SJSA1 (cell line): ENCODE measurements around the gene RRP9. TPM values are rescaled to one million over a fixed set of nuclear protein-coding genes. Genes with fewer than 3 reads are reported as not detected.
"Not testable (repeated sequence)": the region's sequence is repeated elsewhere in the genome, so short reads cannot be mapped to it uniquely, and the experiment has no call there.

Experiments
- DNase-seq, 2 experiments: peaks; one replicate each; pipeline ENCODE4 v3.0.0-alpha.2; 2015 to 2020; ENCODE audit warnings: low spot score in 2 of 2, low read depth in 1 of 2
- H3K27ac ChIP-seq: fragments of 250-450 bp; sonication (Bioruptor Pico); 2 replicates; pipeline ENCODE4 v1.5.1; 2020; ENCODE audit warnings: mild to moderate bottlenecking, moderate library complexity
- H3K27me3 ChIP-seq: fragments of 250-450 bp; sonication (Bioruptor Pico); replicated peaks from 2 replicates; pipeline ENCODE4 v1.5.1; 2020; ENCODE audit warnings: mild to moderate bottlenecking, moderate library complexity
- H3K36me3 ChIP-seq: fragments of 250-450 bp; sonication (Bioruptor Pico); 2 replicates; pipeline ENCODE4 v1.5.1; 2020; ENCODE audit warnings: mild to moderate bottlenecking
- H3K4me1 ChIP-seq: fragments of 250-450 bp; sonication (Bioruptor Pico); replicated peaks from 2 replicates; pipeline ENCODE4 v1.6.1; 2021; ENCODE audit warnings: mild to moderate bottlenecking
- H3K4me3 ChIP-seq: fragments of 250-450 bp; sonication (Bioruptor Pico); 2 replicates; pipeline ENCODE4 v1.5.1; 2020; ENCODE audit warnings: mild to moderate bottlenecking
- H3K9me3 ChIP-seq: fragments of 250-450 bp; sonication (Bioruptor Pico); replicated peaks from 2 replicates; pipeline ENCODE4 v1.5.1; 2020; ENCODE audit warnings: mild to moderate bottlenecking
- total RNA-seq: library from RNA; depleted of rRNA; stranded (reverse); fragments of >200 nt; shearing (Covaris generic); gene quantifications from 2 replicates; pipeline ENCODE4 v1.2.3, GENCODE V29; 2014

The RRP9 gene
- total RNA-seq, 1 experiment from 2014 or later, result 45.5 TPM

DNA sequence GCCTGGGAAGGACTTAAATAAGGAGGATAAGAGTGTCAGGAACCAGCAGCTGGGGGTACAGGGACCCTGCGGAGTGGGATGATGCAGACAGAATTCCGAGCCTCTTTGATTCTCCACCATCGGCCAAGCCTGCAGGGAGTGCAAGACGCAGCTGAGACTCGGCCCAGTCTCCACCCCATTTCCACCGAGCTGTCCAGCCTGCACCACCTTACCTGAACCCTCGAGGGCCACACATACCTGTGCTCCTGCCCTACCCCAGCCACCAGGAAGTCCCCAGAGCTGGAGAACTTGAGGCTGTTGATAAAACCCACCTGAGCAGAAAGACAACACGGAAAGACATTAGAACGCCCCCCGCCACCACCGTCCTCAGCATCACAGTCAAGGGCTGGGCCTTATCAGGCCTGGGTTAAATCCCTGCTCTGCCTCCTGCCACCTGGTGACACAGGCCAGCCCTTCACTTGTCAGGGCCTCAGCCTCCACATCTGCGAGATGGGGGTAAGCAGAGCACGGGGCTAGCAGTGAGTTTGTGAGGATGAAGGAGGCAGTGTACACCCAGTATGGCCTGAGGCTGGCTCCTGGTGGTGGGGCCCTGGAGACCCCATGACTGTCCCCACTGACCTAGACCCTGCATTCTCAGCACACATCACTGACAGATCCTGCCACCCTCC is 8.1 kb downstream of the RRP9 start:
- no peak for DNase-seq
- H3K36me3 ChIP-seq, result peaks cover 48% of the 10 kb centered on the region
- H3K4me3 ChIP-seq, result no peak overlapping the region
- no peaks in the 10 kb centered on the region for H3K4me1 ChIP-seq
- H3K9me3 ChIP-seq, result no peaks in the 10 kb centered on the region
- no peak overlapping the region for H3K27ac ChIP-seq
- H3K27me3 ChIP-seq, result no peaks in the 10 kb centered on the region

DNA sequence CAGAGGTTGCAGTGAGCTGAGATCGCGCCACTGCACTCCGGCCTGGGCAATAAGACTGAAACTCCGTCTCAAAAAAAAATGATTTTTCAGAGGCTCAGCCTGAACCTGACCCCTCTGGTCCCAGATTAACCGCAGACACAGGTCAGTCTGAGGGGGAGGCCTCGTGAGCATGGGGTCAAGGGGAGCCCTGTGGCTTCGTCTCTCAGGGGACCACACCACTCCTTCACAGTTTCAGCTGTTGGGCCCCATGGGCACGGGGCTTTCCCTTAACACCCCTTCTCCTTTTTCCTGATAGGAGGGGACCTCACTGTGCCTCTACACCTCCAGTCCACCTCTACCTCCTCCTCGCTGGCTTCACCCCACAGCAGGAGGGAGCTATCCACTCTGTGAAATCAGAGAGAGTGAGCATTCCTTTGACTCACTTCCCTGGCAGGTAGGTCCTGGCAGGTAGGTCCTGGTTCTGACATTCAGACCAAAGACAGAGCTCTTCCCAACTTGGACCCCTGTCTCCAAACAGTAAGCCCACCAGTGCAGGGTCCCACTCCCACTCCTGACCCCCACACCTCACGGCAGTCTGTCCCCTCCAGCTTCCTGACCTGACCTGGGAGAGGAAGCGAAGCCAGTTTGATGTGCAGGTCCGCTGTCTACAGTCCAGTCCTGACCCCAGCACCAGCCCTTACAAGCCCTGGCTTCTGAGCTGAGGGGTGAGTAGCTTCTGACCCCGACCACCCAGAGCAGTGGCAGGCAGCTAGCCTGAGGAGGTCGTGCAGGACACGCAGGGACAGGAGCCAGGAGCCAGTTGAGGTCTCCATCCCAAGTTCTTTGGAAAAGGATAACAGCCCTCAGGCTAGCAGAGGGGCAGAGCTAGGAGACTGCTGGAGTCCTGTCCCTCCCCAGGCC is 9.0 kb downstream of the RRP9 start:
- Histone ChIP-seq H3K36me3 (peaks cover 45% of the 10 kb centered on the region), H3K4me3 (no peak overlapping the region), H3K9me3 (no peaks in the 10 kb centered on the region), H3K27ac (no peak overlapping the region), H3K27me3 (no peaks in the 10 kb centered on the region), H3K4me1 (no peaks in the 10 kb centered on the region)
- DNase-seq, result no peak

DNA sequence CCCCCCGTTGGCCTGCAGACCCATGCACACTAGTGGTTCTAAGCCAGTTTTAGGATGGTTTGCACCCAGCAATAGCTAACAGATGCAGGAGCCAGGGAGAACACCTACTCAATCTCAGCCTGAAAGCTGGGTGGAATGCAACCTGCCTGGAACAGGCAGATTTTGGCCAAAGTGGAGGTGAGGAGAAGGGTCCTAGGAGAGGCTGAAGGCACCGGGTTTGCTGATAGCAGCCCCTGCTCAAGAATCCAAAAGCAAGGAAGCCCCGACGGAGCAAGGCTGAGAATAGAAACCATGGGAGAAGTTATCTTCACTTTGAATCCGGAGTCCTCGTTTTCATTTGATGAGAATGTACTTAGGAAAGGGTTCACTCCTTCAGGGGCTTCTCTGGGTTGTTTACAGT is 9.9 kb downstream of the RRP9 start:
- H3K4me3 ChIP-seq, result no peak overlapping the region
- no peaks in the 10 kb centered on the region for H3K27me3 ChIP-seq
- H3K27ac ChIP-seq, result no peak overlapping the region
- peaks cover 35% of the 10 kb centered on the region for H3K36me3 ChIP-seq
- no peaks in the 10 kb centered on the region for H3K9me3 ChIP-seq
- no peak for DNase-seq
- H3K4me1 ChIP-seq, result no peaks in the 10 kb centered on the region

DNA sequence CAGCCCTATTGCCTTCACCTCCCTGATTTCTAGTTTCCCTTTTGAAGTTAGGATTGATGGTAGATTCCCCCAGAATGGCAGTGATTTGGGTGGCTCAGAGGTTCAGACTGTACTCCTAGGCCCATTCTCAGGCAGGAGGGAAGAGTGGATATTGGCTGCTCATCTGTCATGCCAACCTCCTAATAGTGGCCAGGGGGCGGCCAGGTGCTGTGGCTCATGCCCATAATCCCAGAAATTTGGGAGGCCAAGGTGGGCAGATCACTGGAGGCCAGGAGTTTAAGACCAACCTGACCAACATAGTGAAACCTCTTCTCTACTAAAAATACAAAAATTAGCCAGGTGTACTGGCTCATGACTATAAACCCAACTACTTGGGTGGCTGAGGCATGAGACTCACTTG is 11.3 kb downstream of the RRP9 start:
- Histone ChIP-seq H3K27ac (no peak overlapping the region), H3K4me1 (no peaks in the 10 kb centered on the region), H3K27me3 (no peaks in the 10 kb centered on the region; the same call in 1 of the 2 replicates), H3K9me3 (no peaks in the 10 kb centered on the region), H3K36me3 (peaks cover 22% of the 10 kb centered on the region), H3K4me3 (no peak overlapping the region)
- DNase-seq, result no peak

DNA sequence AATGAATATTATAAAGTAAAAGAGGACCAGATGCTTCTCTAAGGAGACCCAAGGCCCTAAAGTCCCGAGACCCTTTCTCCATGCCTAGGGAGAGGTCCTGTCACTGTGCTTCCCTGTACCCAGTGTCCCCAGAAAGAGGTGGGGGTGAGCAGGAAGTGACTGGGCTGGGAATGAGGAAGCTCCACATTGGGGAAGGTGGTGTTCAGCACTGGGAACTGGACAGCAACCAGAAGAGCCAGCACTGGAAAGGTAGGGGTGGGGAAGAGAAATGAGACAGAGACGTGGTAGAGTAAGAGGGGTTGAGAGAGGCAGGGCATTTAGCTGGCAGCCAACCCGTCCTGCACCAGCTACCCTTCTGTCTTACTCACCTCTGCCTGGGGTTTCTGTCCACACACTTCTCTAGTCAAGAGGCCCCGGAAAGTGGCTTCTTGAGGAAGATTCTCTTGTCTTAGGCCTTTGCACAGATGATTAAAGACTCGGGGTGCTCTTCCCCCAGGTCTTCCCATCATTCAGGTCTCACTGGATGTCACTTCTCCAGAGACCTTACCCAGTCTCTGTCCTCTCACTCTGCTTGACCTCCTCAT is 12.2 kb downstream of the RRP9 start:
- no peak for DNase-seq
- Histone ChIP-seq H3K4me3 (no peak overlapping the region), H3K9me3 (no peaks in the 10 kb centered on the region), H3K36me3 (peaks cover 13% of the 10 kb centered on the region), H3K27me3 (no peaks in the 10 kb centered on the region; the same call in 1 of the 2 replicates), H3K27ac (no peak overlapping the region), H3K4me1 (no peaks in the 10 kb centered on the region)

DNA sequence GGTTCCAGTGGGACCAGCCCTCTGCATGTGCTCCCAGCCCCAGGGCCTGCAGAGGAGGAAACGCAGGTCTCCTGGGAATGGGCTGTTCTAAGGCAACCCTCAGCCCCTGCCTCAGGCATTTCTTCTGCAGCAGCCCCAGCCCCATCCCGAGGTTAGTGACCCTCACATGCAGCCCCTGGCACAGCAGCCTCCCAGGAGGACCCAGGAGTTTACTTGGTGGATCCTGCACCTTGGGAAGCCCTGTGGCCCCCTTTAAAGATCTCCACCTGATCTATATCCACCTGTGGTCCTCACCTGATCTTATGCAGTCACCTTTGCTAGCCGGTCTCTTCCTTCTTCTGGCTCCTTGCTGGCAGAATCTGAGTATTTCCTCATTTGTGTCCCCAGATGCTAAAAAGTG is 12.7 kb downstream of the RRP9 start:
- not testable (repeated sequence) for H3K4me3 ChIP-seq, H3K27ac ChIP-seq, H3K9me3 ChIP-seq, H3K36me3 ChIP-seq, H3K27me3 ChIP-seq, DNase-seq, H3K4me1 ChIP-seq

DNA sequence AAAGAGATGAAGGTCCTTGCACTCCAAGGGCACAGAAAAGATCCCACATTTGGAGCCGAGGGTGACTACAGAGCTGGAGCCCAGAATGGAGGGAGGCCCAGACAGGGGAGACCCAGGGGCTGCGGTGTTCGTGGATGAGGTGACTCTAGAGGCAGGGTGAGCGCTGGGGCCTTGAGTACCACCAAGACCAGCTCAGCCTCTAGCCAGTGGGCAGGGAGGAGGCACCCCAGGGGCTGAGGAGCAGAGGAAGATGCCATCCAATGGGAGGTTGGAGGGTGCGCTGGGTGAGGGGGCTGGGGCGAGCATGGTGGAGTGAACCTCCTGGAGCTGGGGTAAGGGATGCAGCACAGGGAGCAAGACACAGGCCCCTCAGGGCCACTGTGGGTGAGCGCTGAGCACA is 13.3 kb downstream of the RRP9 start:
- Histone ChIP-seq H3K27me3 (no peaks in the 10 kb centered on the region; the same call in 1 of the 2 replicates), H3K27ac (no peak overlapping the region), H3K36me3 (peaks cover 3% of the 10 kb centered on the region; the same call in 1 of the 2 replicates), H3K4me3 (no peak overlapping the region), H3K9me3 (no peaks in the 10 kb centered on the region), H3K4me1 (no peaks in the 10 kb centered on the region)
- no peak for DNase-seq

DNA sequence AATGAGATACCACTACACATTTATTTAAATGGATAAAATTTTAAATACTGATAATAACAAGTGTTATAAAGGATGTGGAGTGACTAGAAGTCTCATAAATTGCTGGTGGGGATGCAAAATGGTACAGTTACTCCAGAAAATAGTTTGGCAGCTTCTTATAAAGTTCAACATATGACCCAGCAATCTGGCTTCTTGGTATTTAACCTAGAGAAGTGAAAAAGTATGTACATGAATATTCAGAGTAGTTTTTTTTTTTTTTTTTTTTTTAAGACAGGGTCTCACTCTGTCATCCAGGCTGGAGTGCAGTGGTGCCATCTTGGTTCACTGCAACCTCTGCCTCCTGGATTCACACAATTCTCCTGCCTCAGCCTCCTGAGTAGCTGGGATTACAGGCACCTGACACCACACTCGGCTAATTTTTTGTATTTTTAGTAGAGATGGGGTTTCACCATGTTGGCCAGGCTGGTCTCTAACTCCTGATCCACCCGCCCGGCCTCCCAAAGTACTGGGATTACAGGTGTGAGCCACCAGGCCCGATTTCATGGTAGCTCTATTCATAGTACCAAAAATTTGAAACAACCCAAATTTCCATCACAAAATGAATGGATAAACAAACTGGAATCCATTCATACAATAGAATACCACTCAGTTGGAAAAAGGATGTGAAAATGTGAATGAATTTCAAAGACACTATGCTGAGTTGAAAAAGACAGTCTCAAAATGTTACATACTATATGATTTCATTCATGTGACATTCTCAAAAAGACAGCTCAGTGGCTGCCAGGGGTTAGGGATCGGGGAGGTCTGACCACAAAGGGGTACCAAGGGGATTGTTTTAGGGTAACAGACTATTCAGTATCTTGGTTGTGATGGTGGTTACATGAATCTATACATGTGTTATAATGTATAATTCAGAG is 14.4 kb downstream of the RRP9 start:
- no peak for DNase-seq
- Histone ChIP-seq H3K27ac (no peak overlapping the region), H3K36me3 (no peaks in the 10 kb centered on the region; the same call in 1 of the 2 replicates), H3K27me3 (no peaks in the 10 kb centered on the region; the same call in 1 of the 2 replicates), H3K9me3 (no peaks in the 10 kb centered on the region), H3K4me1 (no peaks in the 10 kb centered on the region), H3K4me3 (no peak overlapping the region)

DNA sequence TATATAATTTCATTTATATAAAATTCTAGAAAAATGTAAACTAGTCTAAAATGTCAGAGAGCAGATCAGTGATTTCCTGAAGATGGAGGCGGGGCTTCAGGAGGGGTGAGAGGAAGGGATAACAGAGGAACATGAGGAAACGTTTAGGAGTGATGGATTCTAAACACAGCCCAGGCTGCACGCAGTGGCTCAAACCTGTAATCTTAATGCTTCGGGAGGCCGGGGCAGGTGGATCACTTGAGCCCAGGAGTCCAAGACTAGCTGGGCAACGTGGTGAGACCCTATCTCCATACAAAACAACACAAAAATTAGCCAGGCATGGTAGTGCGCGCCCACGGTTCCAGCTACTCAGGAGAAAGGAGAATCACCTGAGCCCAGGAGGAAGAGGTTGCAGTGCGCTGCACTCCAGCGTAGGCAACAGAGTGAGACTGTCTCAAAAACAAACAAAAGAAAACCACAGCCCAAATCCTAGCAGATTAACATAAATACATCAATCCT is 20.6 kb downstream of the RRP9 start:
- Histone ChIP-seq H3K4me3 (no peak overlapping the region), H3K27ac (no peak overlapping the region), H3K36me3 (no peaks in the 10 kb centered on the region), H3K4me1 (no peaks in the 10 kb centered on the region), H3K9me3 (no peaks in the 10 kb centered on the region), H3K27me3 (no peaks in the 10 kb centered on the region; the same call in 1 of the 2 replicates)
- no peak for DNase-seq

DNA sequence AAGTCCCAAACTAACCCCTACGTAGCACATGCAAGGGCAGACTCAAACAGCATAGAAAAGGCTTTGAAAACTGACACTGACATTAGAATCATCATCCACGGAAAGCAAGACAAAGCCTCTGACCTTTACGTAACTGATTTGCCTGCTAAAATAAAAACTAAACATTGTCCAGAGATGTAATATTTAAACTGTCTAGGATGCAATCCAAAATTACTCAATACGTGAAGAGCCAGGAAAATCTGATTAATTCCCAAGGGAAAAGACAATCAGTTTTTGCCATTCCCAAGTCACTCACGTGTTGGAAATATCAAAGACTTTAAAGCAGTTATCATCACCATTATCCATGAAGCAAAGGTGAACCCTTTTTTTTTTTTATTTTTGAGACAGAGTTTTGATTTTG is 25.3 kb downstream of the RRP9 start:
- H3K27ac ChIP-seq, result no peak overlapping the region
- H3K27me3 ChIP-seq, result no peaks in the 10 kb centered on the region
- H3K4me3 ChIP-seq, result no peak overlapping the region
- H3K4me1 ChIP-seq, result no peaks in the 10 kb centered on the region
- H3K36me3 ChIP-seq, result no peaks in the 10 kb centered on the region
- no peak for DNase-seq
- H3K9me3 ChIP-seq, result no peaks in the 10 kb centered on the region

DNA sequence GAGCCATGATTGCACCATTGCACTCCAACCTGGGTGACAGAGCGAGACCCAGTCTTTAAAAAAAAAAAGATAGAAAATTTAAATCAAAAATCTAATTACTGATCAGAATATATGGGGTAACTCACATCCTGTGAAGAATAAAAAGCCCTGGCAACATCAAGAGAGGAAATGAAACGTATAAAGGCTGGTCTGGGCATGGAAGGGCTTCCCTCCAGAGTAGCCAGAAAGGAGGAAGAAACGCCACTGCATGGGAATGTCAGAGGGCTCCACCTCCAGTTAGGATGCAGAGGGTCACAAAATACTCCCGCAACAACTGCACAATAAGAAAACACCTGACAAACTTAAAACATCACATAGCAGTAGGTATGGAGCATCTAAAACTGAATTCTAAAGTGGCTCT is 33.7 kb downstream of the RRP9 start:
- no peaks in the 10 kb centered on the region for H3K36me3 ChIP-seq
- no peak for DNase-seq
- H3K4me1 ChIP-seq, result no peaks in the 10 kb centered on the region
- H3K27me3 ChIP-seq, result no peaks in the 10 kb centered on the region
- no peak overlapping the region for H3K27ac ChIP-seq
- H3K4me3 ChIP-seq, result no peak overlapping the region
- H3K9me3 ChIP-seq, result no peaks in the 10 kb centered on the region

DNA sequence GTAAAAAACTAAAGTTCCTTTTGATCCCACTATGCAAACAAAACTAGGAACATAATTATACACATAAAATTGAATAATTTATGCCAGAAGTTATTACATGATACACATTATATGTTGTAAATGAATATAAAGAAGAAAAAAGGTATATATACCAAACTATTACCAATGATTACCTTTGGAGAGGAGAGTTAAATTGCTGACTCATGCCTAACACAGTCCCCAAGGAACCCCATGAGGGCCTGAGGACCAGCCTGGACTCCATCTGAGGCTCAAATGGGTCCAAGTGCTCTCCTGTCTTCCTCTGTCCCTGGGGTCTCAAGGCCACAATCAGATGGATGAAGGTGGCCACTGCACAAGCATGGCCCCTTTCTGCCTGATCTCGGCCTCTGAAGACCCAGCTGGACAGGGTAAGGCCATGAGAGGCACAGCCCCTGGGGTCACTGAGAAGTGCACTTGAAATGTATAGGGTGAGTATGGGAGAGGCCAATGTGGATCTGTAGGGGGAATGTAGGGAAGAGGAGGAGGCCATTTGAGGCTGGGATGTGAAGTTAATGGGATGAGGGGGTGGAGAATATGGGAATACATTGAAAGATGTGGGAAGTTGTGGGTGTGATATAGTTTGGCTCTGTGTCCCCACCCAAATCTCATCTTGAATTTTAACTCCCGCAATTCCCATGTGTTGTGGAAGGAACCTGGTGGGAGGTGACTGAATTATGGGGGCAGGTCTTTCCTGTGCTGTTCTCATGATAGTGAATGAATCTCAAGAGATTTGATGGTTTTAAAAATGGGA is 37.5 kb downstream of the RRP9 start:
- H3K27ac ChIP-seq, result no peak overlapping the region
- DNase-seq, result no peak

More for the DNA sequence above, 37.5 kb downstream of the RRP9 start:
- Histone ChIP-seq H3K9me3 (no peaks in the 10 kb centered on the region), H3K4me1 (no peaks in the 10 kb centered on the region), H3K36me3 (no peaks in the 10 kb centered on the region), H3K27me3 (no peaks in the 10 kb centered on the region), H3K4me3 (no peak overlapping the region)
